ENCODE measurements around the gene CCK.
"Not testable (repeated sequence)": the region's sequence is repeated elsewhere in the genome, so short reads cannot be mapped to it uniquely, and the experiment has no call there.

CCK gene, protein sequence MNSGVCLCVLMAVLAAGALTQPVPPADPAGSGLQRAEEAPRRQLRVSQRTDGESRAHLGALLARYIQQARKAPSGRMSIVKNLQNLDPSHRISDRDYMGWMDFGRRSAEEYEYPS

GRCh38 chr3:42266085-42266484 is at the start of gene CCK:
CCK (minus strand) TSS chr3:42266185; CDS start chr3:42263630, 2,555 bp downstream.
- no peak for DNase-seq

- no peak for DNase-seq
Observed at GRCh38 chr3:42314411-42314810, 48.4 kb upstream of the CCK start.

DNA sequence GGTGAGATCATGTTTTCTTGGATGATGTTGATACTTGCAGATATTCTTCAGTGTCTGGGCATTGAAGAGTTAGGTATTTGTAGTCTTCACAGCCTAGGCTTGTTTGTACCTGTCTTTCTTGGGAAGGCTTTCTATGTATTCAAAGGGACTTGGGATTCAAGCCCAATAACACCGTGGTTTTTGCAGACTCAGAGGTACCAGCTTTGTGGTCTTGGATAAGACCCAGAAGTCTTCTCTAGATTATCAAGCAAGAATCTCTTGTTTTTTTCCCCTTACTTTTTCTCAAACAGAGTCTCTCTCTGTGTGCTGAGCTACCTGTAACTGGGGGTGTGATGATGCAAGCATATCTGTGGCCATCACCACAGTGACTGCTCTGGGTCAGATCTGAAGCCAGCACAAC is 42.7 kb upstream of the CCK start:
- no peak for DNase-seq

- DNase-seq = no peak
Observed at GRCh38 chr3:42306499-42306898, 40.5 kb upstream of the CCK start.

DNA sequence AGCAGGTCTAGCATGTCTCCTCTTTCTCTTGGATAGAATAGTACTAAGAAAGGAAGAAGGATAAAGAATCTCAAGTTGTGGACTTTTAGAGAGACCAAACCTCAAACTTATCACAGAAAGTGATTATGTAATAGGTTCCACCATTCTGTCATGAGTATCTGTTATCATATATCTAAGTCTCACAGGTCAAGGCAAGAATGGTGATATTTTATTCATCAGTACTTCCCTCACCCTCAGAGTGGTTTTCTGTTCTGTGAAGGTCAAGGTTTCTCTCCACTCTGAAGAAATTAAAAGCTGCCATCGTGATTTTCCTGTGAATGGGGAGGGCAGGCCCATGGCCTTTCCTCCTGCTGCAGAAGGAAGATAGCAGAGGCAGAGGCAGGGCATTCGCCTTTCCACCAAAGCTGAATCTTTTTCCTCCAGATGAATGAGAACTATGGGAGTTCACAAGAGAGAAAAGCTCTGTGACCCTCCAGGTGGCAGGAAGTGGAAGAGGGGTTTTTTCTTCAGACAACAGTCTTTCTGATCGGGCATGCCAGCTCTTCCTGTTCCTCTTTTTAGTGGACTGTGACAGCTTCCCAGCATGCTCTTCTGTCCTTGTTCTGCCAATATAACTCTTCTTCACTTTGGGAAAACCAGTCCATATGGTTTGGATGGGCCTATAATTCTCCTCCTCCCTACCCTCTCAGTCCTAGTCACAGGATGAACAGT is 37.1 kb upstream of the CCK start:
- no peak for DNase-seq

- no peak for DNase-seq
Observed at GRCh38 chr3:42301446-42302175, 35.6 kb upstream of the CCK start.

- no peak for DNase-seq
Observed at GRCh38 chr3:42300778-42301177, 34.8 kb upstream of the CCK start.

DNA sequence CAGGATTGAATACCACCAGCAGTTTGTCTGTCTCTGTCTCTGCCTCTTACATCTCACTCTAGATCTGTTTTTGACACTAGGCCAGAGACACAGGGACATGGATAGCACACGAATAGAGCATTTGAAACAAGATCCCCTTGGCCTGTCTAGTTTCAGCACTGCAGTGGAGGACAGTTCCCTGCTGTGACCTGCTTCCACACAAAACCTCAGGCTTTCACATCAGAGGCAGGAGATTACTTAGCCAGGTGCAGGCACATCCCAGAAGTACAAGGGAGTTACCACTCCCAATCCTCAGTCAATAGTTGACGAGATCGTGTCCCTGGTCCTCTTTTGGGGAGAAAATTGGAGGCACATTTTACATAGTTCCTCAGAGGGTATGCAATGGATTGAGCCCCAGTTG is 34.0 kb upstream of the CCK start:
- no peak for DNase-seq

GRCh38 chr3:42298259-42298658 is 32.3 kb upstream of the CCK start:
- DNase-seq = no peak

DNA sequence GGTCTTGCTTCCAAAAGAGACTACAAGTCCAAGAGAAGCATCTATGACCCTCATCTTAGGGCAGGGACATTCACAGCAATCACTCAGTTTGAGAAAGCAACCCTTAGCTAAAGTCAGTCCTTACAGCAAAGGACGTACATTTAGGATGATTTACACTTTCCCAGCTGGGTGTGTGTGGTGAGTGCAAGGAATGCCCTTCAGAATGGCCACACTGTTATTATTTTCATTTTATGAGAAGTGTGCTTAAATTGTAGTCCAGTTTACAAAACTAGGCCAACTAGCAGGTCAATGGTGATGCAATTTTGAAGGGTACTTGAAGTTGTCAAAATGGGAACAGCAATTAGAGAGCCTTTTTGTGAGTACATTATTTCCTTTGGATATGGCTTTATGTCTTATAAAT is 26.0 kb upstream of the CCK start:
- DNase-seq = no peak

DNA sequence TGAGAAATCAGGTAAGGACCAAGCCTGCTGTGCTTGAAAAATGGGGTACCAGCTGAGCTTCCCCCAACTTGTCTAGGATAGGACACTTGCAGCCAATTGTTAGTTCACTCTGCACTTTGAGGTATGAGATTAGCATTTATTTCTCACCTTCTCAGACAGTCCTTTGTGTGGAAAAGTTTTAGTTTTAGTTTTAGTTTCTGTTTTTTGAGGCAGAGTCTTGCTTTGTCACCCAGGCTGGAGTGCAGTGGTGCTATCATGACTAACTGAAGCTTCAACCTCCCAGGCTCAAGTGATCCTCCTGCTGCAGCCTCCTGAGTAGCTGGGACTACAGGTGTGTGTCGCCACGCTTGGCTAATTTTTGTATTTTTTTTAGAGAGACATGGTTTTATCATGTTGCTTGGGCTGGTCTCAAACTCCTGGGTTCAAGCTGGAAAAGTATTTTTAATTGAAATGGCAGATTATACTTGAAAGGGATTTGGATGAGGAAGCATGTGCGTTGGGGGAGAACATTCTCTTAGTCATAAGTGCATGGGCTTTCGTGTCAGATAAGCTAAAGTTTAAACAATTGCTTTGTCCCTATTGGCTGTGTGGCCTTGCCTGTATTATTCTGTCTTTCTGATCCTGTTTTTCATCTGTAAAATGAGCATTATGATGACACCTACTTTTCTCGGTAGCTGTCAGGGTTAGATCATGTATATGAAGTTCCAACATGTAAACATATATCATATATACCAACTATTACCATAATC is 25.2 kb upstream of the CCK start:
- DNase-seq = no peak

- no peak for DNase-seq
Observed at GRCh38 chr3:42289026-42289425, 23.0 kb upstream of the CCK start.

DNA sequence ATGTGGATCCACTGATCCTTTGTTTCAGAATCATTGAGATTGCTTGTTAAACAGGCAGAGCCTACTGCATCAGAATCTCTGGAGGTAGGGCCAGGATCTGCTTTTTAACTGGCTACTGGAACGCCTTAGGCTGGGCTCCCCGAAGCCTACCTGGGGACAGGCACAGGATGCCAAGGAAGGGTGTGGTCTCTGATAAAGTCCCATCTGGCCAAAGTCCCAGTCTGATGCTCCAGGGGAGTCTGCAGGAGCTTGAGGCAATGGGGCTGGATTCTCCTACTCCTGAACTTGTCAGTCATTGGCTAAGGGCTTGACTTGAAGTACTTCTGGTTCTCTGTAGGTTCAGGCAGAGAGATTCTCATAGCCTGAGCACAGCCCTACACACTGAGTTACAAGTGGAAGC is 22.4 kb upstream of the CCK start:
- no peak for DNase-seq

GRCh38 chr3:42287423-42287822 is 21.4 kb upstream of the CCK start:
- not testable (repeated sequence) for DNase-seq

GRCh38 chr3:42277676-42278075 is 11.7 kb upstream of the CCK start:
- no peak for DNase-seq

GRCh38 chr3:42276141-42277132 is 10.5 kb upstream of the CCK start:
- no peak for DNase-seq

DNA sequence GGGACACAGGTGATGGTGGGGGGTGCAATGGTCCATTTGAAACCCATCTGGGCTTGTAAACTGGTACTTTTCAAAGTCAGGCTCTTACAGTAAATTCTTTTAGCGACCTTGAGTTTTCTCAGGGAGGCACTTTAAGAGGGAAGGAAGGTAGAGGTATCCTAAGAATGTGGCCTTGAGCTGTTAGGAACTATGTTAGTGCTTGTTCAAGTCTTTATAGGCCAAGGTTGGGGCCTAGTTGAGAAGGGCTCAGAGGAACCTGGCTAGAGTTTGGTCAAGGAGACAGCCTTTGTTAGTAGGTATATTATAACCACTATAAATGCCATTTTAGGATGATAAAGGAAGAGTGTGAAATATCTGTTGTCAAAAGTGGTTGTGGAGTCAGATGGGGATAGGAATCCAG is 9.2 kb upstream of the CCK start:
- DNase-seq = no peak

GRCh38 chr3:42274266-42274665 is 8.3 kb upstream of the CCK start:
- DNase-seq = no peak

- DNase-seq = no peak
Observed at GRCh38 chr3:42273361-42273760, 7.4 kb upstream of the CCK start.

DNA sequence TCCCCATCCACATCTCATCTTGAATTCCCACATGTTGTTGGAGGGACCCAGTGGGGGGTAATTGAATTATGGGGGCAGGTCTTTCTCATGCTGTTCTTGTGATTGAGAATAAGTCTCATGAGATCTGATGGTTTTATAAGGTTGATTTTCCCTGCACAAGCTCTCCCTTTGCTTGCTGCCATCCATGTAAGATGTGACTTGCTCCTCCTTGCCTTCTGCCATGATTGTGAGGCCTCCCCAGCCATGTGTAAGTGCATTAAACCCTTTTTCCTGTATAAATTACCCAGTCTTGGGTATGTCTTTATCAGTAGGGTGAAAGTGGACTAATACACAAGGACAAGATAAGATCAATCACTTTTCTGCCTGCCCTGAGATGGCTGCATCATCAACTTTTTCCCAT is 5.8 kb upstream of the CCK start:
- DNase-seq = no peak

DNA sequence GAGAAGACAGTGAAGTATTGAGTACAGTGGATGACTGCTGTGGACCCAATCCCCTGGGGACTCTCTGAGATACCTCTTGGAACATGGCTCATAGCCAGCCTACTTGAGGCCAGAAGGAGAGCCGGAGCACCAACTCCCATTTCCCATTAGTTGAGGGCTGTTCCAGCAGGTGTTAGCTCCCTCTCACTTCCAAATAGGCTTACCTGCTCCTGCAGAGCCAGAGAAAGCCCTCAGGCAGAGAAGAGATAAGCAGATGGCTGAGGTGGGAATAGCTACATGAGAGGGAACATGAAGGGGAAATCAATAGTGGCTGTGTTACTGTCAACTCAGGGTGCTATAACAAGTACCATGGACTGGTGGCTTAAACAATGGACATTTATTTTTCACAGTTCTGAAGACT is 4.6 kb upstream of the CCK start:
- DNase-seq = no peak

DNA sequence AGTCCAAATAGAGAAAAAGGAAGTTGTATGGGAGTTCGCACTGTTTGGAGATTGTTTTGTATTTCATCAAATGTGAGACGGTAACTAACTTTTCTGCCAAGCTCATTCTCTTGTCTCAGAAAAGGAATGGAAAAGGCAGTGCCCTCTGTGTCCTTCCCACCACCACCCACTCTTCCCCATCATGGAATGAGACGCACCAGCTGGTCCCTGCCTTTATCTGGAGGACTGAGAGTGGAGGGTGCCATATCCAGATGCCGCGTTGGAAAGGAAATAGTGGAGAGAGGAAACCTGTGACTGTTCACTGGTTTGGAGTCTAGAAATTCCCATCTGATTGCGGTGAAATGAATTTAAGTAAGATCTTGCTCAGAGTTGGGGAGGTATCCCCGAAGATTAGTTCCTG is 3.7 kb upstream of the CCK start:
- DNase-seq = no peak

- no peak for DNase-seq
Observed at GRCh38 chr3:42267878-42268277, 1.9 kb upstream of the CCK start.
